ENCODE measurements around the gene OPA1.

OPA1 gene

DNA sequence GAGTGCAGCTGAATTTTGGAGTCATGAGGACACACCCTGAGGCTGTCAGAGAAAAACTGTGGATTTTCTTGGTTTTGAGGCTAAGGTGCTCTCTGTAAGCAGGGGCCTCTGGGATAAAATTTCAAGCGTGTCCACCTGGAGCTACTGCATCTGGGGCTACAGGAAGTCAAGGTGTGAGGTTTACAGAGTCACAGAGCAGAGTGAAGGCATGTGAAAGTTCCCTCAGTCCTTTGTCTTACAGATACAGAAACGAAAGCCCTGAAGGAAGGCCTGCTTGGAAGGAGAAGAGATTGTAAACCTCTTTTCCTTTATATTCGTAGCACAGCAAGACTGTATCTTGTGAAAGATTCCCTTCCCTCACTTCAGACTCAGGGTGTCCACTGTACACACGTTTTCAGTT is 138.6 kb downstream of the OPA1 start:
- no peak overlapping the region for H3K4me3 ChIP-seq (ENCODE audit: low read length)
- H4K20me1 ChIP-seq (ENCODE audit: insufficient read depth, low read length) = no peaks in the 10 kb centered on the region
- H3K36me3 ChIP-seq (replicated peaks; ENCODE audit: low read depth, low read length) = no peaks in the 10 kb centered on the region
- TF ChIP-seq EZH2phosphoT487 (IDR thresholded peaks at IDR 0.05; ENCODE audit: low read depth) = no peak
- TF ChIP-seq, protein P1, sequence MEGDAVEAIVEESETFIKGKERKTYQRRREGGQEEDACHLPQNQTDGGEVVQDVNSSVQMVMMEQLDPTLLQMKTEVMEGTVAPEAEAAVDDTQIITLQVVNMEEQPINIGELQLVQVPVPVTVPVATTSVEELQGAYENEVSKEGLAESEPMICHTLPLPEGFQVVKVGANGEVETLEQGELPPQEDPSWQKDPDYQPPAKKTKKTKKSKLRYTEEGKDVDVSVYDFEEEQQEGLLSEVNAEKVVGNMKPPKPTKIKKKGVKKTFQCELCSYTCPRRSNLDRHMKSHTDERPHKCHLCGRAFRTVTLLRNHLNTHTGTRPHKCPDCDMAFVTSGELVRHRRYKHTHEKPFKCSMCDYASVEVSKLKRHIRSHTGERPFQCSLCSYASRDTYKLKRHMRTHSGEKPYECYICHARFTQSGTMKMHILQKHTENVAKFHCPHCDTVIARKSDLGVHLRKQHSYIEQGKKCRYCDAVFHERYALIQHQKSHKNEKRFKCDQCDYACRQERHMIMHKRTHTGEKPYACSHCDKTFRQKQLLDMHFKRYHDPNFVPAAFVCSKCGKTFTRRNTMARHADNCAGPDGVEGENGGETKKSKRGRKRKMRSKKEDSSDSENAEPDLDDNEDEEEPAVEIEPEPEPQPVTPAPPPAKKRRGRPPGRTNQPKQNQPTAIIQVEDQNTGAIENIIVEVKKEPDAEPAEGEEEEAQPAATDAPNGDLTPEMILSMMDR (IDR thresholded peaks at IDR 0.05; ENCODE audit: low read depth, low read length) = no peak
- H3K4me1 ChIP-seq (ENCODE audit: low read length) = no peaks in the 10 kb centered on the region
- H3K9ac ChIP-seq (ENCODE audit: low read length) = no peak overlapping the region
- no peak overlapping the region for H2AFZ ChIP-seq (ENCODE audit: low read depth, low read length)
- H3K27me3 ChIP-seq (ENCODE audit: low read depth, low read length) = no peaks in the 10 kb centered on the region
- no peaks in the 10 kb centered on the region for H3K79me2 ChIP-seq (ENCODE audit: low read length)
- no peak overlapping the region for H3K27ac ChIP-seq (ENCODE audit: low read length)
- no peaks in the 10 kb centered on the region for H3K9me3 ChIP-seq (ENCODE audit: insufficient read depth, low read length)
- no peak overlapping the region for H3K4me2 ChIP-seq (ENCODE audit: low read length)

DNA sequence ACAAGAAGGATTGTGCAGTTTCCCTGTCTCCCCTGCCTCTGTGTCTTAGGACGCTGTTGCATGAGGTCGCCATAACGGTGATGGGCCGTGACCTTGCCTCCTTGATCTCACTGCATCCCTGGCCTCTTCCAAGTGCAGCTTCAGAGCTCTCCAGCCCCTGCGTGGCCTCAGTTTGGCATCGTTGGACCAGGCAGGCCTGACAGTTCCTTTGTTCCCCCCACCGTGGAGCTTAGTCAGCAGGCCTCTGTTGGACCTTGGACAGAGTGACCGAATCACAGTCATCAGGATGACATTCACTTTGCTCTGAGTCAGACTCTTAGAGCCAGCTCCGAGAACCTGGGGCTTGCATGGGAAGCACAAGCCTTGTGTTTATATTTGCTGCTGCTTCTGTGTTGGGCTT is 139.4 kb downstream of the OPA1 start:
- Histone ChIP-seq H3K4me2 (ENCODE audit: low read length) (no peak overlapping the region), H3K27me3 (ENCODE audit: low read depth, low read length) (no peaks in the 10 kb centered on the region), H3K36me3 (replicated peaks; ENCODE audit: low read depth, low read length) (no peaks in the 10 kb centered on the region), H2AFZ (ENCODE audit: low read depth, low read length) (no peak overlapping the region), H3K9ac (ENCODE audit: low read length) (no peak overlapping the region), H3K79me2 (ENCODE audit: low read length) (no peaks in the 10 kb centered on the region), H3K4me1 (ENCODE audit: low read length) (no peaks in the 10 kb centered on the region), H3K4me3 (ENCODE audit: low read length) (no peak overlapping the region), H3K27ac (ENCODE audit: low read length) (no peak overlapping the region), H3K9me3 (ENCODE audit: insufficient read depth, low read length) (no peaks in the 10 kb centered on the region), H4K20me1 (ENCODE audit: insufficient read depth, low read length) (no peaks in the 10 kb centered on the region)
- TF ChIP-seq, protein P1 (IDR thresholded peaks at IDR 0.05; ENCODE audit: low read depth, low read length) = no peak
- no peak for TF ChIP-seq EZH2phosphoT487 (IDR thresholded peaks at IDR 0.05; ENCODE audit: low read depth)

DNA sequence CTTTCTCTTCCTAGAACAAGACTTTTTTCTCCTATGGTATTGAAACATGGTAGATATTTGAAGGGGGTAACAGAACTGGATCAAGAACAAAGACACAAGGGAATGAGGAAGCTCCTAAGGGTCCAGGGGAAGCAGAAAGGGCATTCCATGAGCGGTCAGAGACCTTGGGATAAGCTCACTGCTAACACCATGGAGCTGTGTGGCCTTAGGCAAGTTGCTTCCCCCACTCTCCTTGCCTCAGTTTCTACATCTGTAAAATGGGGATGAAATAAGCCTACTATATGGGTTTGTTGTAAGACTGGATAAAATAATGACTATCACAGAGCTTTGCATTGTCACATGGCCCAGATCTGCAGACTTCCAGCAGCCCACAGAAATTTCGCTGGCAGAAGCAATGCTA is 139.8 kb downstream of the OPA1 start:
- Histone ChIP-seq H3K4me3 (ENCODE audit: low read length) (no peak overlapping the region), H3K4me1 (ENCODE audit: low read length) (no peaks in the 10 kb centered on the region), H3K4me2 (ENCODE audit: low read length) (no peak overlapping the region)

DNA sequence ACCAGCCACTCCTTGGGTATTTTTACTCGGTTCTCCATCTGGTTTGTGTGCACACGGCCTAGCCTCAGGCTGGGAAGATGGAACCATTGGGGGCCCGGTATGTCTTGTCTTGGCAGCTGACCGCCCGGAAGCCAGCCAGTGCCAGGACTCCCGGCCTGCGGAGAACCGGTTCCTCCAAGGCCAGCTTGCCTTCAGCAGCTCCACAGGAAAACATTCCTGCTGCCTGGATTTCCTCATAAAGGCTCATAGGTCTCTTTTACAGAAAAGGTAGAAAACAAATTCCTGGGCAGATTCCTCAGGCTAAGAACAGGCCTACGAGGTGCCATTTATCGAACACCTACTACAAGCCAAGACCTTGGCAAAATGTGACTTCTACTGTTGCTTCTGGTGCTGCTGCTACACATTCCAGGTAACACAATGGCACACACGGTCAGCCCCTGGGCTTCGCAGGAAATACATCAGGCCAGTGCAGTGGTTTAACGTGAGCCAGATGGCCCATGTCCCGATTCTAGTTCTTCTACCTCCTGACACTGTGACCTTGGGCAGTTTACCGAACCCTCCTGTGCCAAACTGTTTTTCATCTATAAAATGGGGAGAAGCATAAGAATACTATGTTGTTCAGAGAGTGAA is 141.8 kb downstream of the OPA1 start:
- TF ChIP-seq, protein P1 (IDR thresholded peaks at IDR 0.05; ENCODE audit: low read depth, low read length) = no peak
- no peak for TF ChIP-seq EZH2phosphoT487 (IDR thresholded peaks at IDR 0.05; ENCODE audit: low read depth)

More for the DNA sequence above, 139.8 kb downstream of the OPA1 start:
- Histone ChIP-seq H2AFZ (ENCODE audit: low read depth, low read length) (no peak overlapping the region), H3K79me2 (ENCODE audit: low read length) (no peaks in the 10 kb centered on the region), H3K9me3 (ENCODE audit: insufficient read depth, low read length) (no peaks in the 10 kb centered on the region), H4K20me1 (ENCODE audit: insufficient read depth, low read length) (no peaks in the 10 kb centered on the region), H3K36me3 (replicated peaks; ENCODE audit: low read depth, low read length) (no peaks in the 10 kb centered on the region), H3K27me3 (ENCODE audit: low read depth, low read length) (no peaks in the 10 kb centered on the region), H3K9ac (ENCODE audit: low read length) (no peak overlapping the region), H3K27ac (ENCODE audit: low read length) (no peak overlapping the region)
- TF ChIP-seq EZH2phosphoT487 (IDR thresholded peaks at IDR 0.05; ENCODE audit: low read depth) = no peak
- TF ChIP-seq, protein P1 (IDR thresholded peaks at IDR 0.05; ENCODE audit: low read depth, low read length) = no peak

More for the DNA sequence above, 141.8 kb downstream of the OPA1 start:
- Histone ChIP-seq H3K36me3 (replicated peaks; ENCODE audit: low read depth, low read length) (no peaks in the 10 kb centered on the region), H3K9me3 (ENCODE audit: insufficient read depth, low read length) (no peaks in the 10 kb centered on the region), H3K79me2 (ENCODE audit: low read length) (no peaks in the 10 kb centered on the region), H3K4me1 (ENCODE audit: low read length) (peaks cover 4% of the 10 kb centered on the region; the same call in 1 of the 2 replicates), H3K9ac (ENCODE audit: low read length) (no peak overlapping the region), H4K20me1 (ENCODE audit: insufficient read depth, low read length) (no peaks in the 10 kb centered on the region), H2AFZ (ENCODE audit: low read depth, low read length) (no peak overlapping the region), H3K27ac (ENCODE audit: low read length) (no peak overlapping the region), H3K4me2 (ENCODE audit: low read length) (no peak overlapping the region), H3K27me3 (ENCODE audit: low read depth, low read length) (no peaks in the 10 kb centered on the region), H3K4me3 (ENCODE audit: low read length) (no peak overlapping the region)
